H4 (cell line): ENCODE results near the gene NXT1. TPM values are rescaled to one million over a fixed set of nuclear protein-coding genes. Genes with fewer than 3 reads are reported as not detected.

Experiments used
- DNase-seq: peaks from one replicate; pipeline ENCODE4 v3.0.0-alpha.2; 2015; ENCODE audit warnings: low spot score
- total RNA-seq: library from RNA; depleted of rRNA; stranded (reverse); fragments of >200 nt; shearing (Covaris generic); gene quantifications from 2 replicates; pipeline ENCODE4 v1.2.3, GENCODE V29; 2014; rRNA removed

The NXT1 gene
- total RNA-seq, 1 experiment from 2014 or later: 66.8 TPM

DNA sequence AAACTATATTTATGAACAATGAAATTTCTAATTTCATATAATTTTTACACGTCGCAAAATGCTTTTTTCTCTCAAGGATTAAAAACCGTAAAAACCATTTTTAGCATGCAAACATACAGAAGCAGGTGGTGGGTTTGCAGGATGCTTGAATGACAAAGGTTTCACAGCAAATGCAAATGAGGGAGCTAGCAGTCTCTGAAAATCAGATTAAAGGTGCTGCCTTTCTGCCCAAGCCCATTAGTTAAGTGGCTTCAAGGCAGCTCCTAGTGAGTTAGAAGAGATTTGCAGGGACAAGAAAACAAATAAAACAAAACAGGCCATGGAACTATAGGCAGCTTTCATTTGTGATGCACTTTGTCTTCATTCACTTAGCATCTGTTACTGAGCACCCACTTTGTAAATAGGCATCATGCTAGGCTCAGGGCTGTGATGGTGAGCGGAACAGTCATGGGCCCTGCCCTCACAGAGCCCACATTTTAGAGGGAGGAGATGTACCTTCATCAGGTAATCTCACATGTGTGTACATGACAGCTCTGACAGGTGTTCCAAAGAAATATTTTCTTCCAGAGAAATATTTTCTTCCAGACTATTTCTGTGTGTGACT is 41.2 kb downstream of the NXT1 start:
- no peak for DNase-seq

DNA sequence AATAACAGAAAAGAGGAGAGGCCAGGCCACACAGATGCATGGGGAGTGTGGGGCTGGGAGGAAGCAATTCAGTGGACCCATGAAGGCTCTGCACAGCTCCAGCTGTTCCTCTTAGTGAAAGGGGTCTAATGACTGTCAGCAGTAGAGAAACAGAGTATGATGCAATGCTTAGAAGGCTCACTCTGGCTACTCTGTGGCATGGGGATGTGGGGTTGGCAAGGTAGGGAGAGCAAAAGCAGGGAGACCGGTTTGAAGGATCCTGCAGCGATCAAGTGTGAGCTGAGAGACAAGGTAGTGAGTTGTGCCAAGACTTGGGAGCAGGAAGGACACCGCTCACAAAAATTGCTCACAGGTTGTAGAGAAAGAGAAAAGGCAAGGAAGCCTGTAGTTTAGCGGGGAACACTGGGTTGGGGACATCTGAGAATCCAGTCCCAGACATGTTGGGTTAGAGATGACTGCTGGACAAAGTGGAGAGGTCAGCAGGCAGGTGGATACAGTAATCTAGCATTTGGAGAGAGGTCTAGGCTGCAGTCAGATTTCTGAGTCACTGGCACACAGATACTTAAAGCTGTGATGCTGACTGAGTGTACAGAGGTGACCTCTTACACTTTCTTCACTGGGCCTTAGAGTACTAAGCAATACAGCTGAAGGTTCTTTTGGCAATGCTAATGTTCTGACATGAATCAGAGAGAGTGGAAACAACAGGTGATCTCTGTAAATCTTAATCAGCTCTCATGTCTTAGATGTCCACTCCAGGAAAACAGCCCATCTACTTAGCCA is 43.6 kb downstream of the NXT1 start:
- DNase-seq: no peak

DNA sequence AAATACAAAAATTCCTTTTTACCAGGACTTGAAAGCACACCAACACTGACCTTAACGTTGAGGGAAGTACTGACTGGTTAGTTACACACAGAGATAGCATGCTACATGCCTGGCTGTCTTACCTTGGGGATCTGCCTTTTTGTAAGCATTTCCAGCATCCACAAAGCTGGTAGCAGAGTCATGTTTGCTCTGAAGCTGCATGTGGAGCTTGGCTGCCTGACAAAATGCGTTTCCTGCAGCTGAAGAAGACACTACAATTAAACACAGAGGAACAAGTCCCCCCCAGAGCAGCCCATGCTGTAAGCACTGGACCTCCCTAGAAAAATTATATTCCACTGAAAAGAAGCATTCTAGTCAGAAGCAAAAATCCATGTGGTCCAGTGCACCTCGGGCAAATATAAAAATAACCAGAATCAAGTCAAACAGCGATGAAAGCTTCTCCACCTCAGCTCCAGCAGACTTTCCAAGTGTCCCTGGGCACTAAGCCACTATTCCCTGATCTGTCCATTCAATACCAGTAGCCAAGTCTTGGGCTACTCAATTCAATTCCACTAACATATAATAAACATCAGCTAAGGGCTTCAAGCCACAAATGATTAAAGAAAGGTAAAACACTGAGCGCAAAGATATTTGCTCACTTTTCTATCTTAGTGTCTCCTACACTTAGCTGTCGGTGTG is 46.5 kb downstream of the NXT1 start:
- DNase-seq: no peak

DNA sequence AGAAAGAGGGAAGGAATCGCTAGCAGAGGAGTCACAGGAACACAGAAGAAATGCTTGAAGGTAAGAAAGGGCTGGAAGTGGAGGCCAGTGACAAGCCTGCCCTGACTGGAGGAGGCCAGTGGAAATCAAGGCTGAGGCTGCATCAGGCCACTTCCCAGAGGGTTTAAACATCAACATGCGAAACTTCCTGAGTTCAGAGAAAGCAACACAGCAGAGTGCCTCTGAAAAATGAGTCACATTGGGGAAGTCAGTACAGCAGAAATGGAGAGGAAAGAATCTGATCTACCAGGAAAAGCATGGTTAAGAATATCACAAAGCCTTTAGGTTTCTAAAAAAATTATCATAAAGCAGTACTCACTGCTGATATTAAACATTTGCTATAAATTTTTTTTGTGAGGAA is 47.4 kb downstream of the NXT1 start:
- DNase-seq: no peak

GRCh38 chr20:23399568-23400241 is 49.1 kb downstream of the NXT1 start:
- no peak for DNase-seq

- DNase-seq: no peak
Measured at GRCh38 chr20:23401051-23401450, 50.5 kb downstream of the NXT1 start.

DNA sequence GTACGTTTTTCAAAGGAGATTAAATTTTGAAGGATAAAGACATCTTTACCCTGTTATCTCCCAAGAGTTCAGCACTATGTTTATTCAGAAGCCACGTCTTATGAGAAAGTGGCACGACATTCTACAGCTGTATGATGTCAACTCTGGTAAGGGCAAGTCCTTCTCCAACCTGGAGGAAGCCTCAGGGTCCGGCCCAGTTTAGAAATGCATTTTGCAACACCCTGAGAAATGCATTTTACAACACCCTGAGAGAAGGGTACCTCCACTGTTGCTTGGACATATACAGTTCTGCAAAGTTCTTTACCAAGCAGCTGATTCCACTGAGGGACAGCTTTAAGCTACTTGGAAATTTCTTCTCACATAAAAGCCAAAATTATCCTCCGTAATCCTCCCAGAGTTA is 53.2 kb downstream of the NXT1 start:
- no peak for DNase-seq

GRCh38 chr20:23404196-23404595 is 53.6 kb downstream of the NXT1 start:
- DNase-seq: peak; percentile 6

Other genes with a start within 250 kb of the NXT1 start
- gene GZF1, start 11.4 kb downstream of the NXT1 start, total RNA-seq: 13.4 and 14.2 TPM in 2 replicates
- gene NAPB, start 70.7 kb downstream of the NXT1 start, total RNA-seq: 3.1 and 3.6 TPM in 2 replicates
- not detected in 2 replicates for gene CSTL1, start 88.9 kb downstream of the NXT1 start, total RNA-seq
- not detected in 2 replicates for gene CST11, start 102.1 kb downstream of the NXT1 start, total RNA-seq
- not detected in 2 replicates for gene CST8, start 140.3 kb downstream of the NXT1 start, total RNA-seq
- gene CST9L, start 217.7 kb downstream of the NXT1 start, total RNA-seq: not detected in 2 replicates